ENCODE data around the gene FAM168A. TPM values are rescaled to one million over a fixed set of nuclear protein-coding genes. Genes with fewer than 3 reads are reported as not detected.

The FAM168A gene
- total RNA-seq, 1 donor from 2014 or later, result 21.2 TPM

GRCh38 chr11:73531386-73531785, 66.5 kb downstream of the FAM168A start:
- peaks cover 19% of the 10 kb centered on the region for H3K4me1 Mint-ChIP-seq (ENCODE audit: unreplicated experiment)

GRCh38 chr11:73530109-73530508, 67.8 kb downstream of the FAM168A start:
- Mint-ChIP-seq H3K4me3 (ENCODE audit: unreplicated experiment) (no peak overlapping the region), H3K27me3 (ENCODE audit: unreplicated experiment) (no peaks in the 10 kb centered on the region), H3K4me1 (ENCODE audit: unreplicated experiment) (peaks cover 19% of the 10 kb centered on the region), H3K27ac (ENCODE audit: unreplicated experiment) (no peak overlapping the region), H3K36me3 (ENCODE audit: low read depth, unreplicated experiment) (no peaks in the 10 kb centered on the region), H3K9me3 (ENCODE audit: unreplicated experiment) (no peaks in the 10 kb centered on the region)
- peak; percentile 7 for DNase-seq (ENCODE audit: low spot score)
- TF ChIP-seq CTCF (IDR thresholded peaks at IDR 0.05; ENCODE audit: unreplicated experiment), result peak; percentile 43

More at GRCh38 chr11:73531386-73531785, 66.5 kb downstream of the FAM168A start:
- H3K36me3 Mint-ChIP-seq (ENCODE audit: low read depth, unreplicated experiment), result no peaks in the 10 kb centered on the region
- H3K4me3 Mint-ChIP-seq (ENCODE audit: unreplicated experiment), result no peak overlapping the region
- no peak for TF ChIP-seq CTCF (IDR thresholded peaks at IDR 0.05; ENCODE audit: unreplicated experiment)
- no peak for DNase-seq (ENCODE audit: low spot score)
- no peaks in the 10 kb centered on the region for H3K9me3 Mint-ChIP-seq (ENCODE audit: unreplicated experiment)
- H3K27ac Mint-ChIP-seq (ENCODE audit: unreplicated experiment), result no peak overlapping the region
- H3K27me3 Mint-ChIP-seq (ENCODE audit: unreplicated experiment), result no peaks in the 10 kb centered on the region

DNA sequence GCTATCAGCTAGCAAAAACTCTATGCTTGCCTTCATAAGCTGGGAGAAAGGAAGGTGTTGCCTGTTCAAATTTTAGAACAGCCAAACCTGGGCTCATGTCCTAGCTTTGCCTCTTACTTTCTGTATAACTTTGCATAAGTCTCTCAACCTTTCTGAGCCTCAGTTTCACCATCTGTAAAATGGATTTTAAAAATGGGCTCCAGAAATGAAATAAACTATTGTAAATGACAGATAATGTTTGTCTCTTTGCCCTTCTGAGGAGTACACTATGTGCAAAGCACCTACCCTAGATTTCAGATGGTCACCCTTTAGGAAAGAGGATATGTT, 68.7 kb downstream of the FAM168A start:
- peaks cover 19% of the 10 kb centered on the region for H3K4me1 Mint-ChIP-seq (ENCODE audit: unreplicated experiment)

GRCh38 chr11:73528483-73529203, 69.3 kb downstream of the FAM168A start:
- Mint-ChIP-seq H3K36me3 (ENCODE audit: low read depth, unreplicated experiment) (no peaks in the 10 kb centered on the region), H3K27me3 (ENCODE audit: unreplicated experiment) (no peaks in the 10 kb centered on the region), H3K4me3 (ENCODE audit: unreplicated experiment) (no peak overlapping the region), H3K4me1 (ENCODE audit: unreplicated experiment) (peaks cover 19% of the 10 kb centered on the region), H3K27ac (ENCODE audit: unreplicated experiment) (no peak overlapping the region), H3K9me3 (ENCODE audit: unreplicated experiment) (no peaks in the 10 kb centered on the region)
- DNase-seq (ENCODE audit: low spot score), result no peak
- no peak for TF ChIP-seq CTCF (IDR thresholded peaks at IDR 0.05; ENCODE audit: unreplicated experiment)

More for the DNA sequence above, 68.7 kb downstream of the FAM168A start:
- Mint-ChIP-seq H3K36me3 (ENCODE audit: low read depth, unreplicated experiment) (no peaks in the 10 kb centered on the region), H3K9me3 (ENCODE audit: unreplicated experiment) (no peaks in the 10 kb centered on the region), H3K27me3 (ENCODE audit: unreplicated experiment) (no peaks in the 10 kb centered on the region), H3K4me3 (ENCODE audit: unreplicated experiment) (no peak overlapping the region), H3K27ac (ENCODE audit: unreplicated experiment) (no peak overlapping the region)
- no peak for DNase-seq (ENCODE audit: low spot score)
- no peak for TF ChIP-seq CTCF (IDR thresholded peaks at IDR 0.05; ENCODE audit: unreplicated experiment)

DNA sequence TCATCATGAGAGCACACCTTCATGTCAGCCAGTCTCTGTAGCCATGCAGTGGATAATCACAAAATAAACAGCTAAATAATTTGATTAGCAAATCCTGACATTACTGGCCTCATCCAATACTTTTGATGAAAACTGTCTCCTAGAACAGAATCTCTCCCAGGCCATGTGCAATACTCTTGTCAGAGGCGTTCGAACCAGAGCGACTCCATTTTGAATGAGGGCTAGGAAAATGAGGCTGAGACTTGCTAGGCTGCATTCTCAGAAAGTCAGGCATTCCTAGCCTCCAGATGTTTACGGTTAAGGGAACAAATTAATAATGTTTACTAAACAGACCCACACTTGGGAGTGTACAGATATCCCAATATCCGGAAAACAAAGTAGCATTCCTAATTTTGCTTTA, 69.9 kb downstream of the FAM168A start:
- Mint-ChIP-seq H3K27ac (ENCODE audit: unreplicated experiment) (no peak overlapping the region), H3K4me3 (ENCODE audit: unreplicated experiment) (no peak overlapping the region), H3K4me1 (ENCODE audit: unreplicated experiment) (peaks cover 19% of the 10 kb centered on the region), H3K36me3 (ENCODE audit: low read depth, unreplicated experiment) (no peaks in the 10 kb centered on the region), H3K9me3 (ENCODE audit: unreplicated experiment) (no peaks in the 10 kb centered on the region), H3K27me3 (ENCODE audit: unreplicated experiment) (no peaks in the 10 kb centered on the region)
- TF ChIP-seq CTCF (IDR thresholded peaks at IDR 0.05; ENCODE audit: unreplicated experiment), result no peak
- no peak for DNase-seq (ENCODE audit: low spot score)

All from endothelial cell (in vitro differentiated cells).